Measurements from ENCODE around the gene ZBTB21.

ZBTB21 gene

GRCh38 chr21:42039911-42040351, 29.8 kb upstream of the ZBTB21 start:
- no peak for DNase-seq (ENCODE audit: low read depth in 2 of 2)

GRCh38 chr21:42039470-42039901, 29.3 kb upstream of the ZBTB21 start:
- DNase-seq (ENCODE audit: low read depth in 2 of 2), result no peak

- no peak for DNase-seq (ENCODE audit: low read depth in 2 of 2)
Observed at GRCh38 chr21:42038826-42039425, 28.8 kb upstream of the ZBTB21 start.

- DNase-seq (ENCODE audit: low read depth in 2 of 2), result no peak
Observed at GRCh38 chr21:42038393-42038792, 28.2 kb upstream of the ZBTB21 start.

GRCh38 chr21:42037943-42038342, 27.8 kb upstream of the ZBTB21 start:
- DNase-seq (ENCODE audit: low read depth in 2 of 2), result no peak

GRCh38 chr21:42037516-42037915, 27.4 kb upstream of the ZBTB21 start:
- DNase-seq (ENCODE audit: low read depth in 2 of 2), result no peak

- no peak for DNase-seq (ENCODE audit: low read depth in 2 of 2)
Observed at GRCh38 chr21:42036313-42036712, 26.2 kb upstream of the ZBTB21 start.

- no peak for DNase-seq (ENCODE audit: low read depth in 2 of 2)
Observed at GRCh38 chr21:42032968-42033367, 22.8 kb upstream of the ZBTB21 start.

GRCh38 chr21:42032266-42032665, 22.1 kb upstream of the ZBTB21 start:
- no peak for DNase-seq (ENCODE audit: low read depth in 2 of 2)

- DNase-seq (ENCODE audit: low read depth in 2 of 2), result no peak
Observed at GRCh38 chr21:42031816-42032215, 21.7 kb upstream of the ZBTB21 start.

- DNase-seq (ENCODE audit: low read depth in 2 of 2), result no peak
Observed at GRCh38 chr21:42031241-42031640, 21.1 kb upstream of the ZBTB21 start.

GRCh38 chr21:42030311-42030710, 20.2 kb upstream of the ZBTB21 start:
- no peak for DNase-seq (ENCODE audit: low read depth in 2 of 2)

GRCh38 chr21:42028766-42029425, 18.7 kb upstream of the ZBTB21 start:
- DNase-seq (ENCODE audit: low read depth in 2 of 2), result no peak

- DNase-seq (ENCODE audit: low read depth in 2 of 2), result no peak
Observed at GRCh38 chr21:42027822-42028765, 17.9 kb upstream of the ZBTB21 start.

- DNase-seq (ENCODE audit: low read depth in 2 of 2), result no peak
Observed at GRCh38 chr21:42027085-42027821, 17.1 kb upstream of the ZBTB21 start.

GRCh38 chr21:42026082-42026435, 15.9 kb upstream of the ZBTB21 start:
- no peak for DNase-seq (ENCODE audit: low read depth in 2 of 2)

GRCh38 chr21:42025376-42026081, 15.4 kb upstream of the ZBTB21 start:
- DNase-seq (ENCODE audit: low read depth in 2 of 2), result no peak

- no peak for DNase-seq (ENCODE audit: low read depth in 2 of 2)
Observed at GRCh38 chr21:42022906-42023305, 12.7 kb upstream of the ZBTB21 start.

GRCh38 chr21:42022091-42022430, 11.9 kb upstream of the ZBTB21 start:
- no peak for DNase-seq (ENCODE audit: low read depth in 2 of 2)

GRCh38 chr21:42021371-42022090, 11.4 kb upstream of the ZBTB21 start:
- DNase-seq (ENCODE audit: low read depth in 2 of 2), result no peak

GRCh38 chr21:42019706-42020105, 9.5 kb upstream of the ZBTB21 start:
- DNase-seq (ENCODE audit: low read depth in 2 of 2), result no peak

All from stimulated activated CD4-positive, alpha-beta T cell treated with anti-CD3 and anti-CD28 coated beads, Interleukin-1b, Interleukin-23, amount 100 ng/mL, for 1 hour (primary cell).